GM13976 (cell line): Measurements from ENCODE around the gene MYZAP.

Experiments used
- DNase-seq: peaks from one replicate; pipeline ENCODE4 v3.0.0; 2012; ENCODE audit warnings: low spot score
- CTCF ChIP-seq: IDR thresholded peaks from 2 replicates; pipeline ENCODE4 v1.5.1; 2012; ENCODE audit warnings: borderline replicate concordance, mild to moderate bottlenecking; ENCODE audit not compliant: insufficient read depth; ENCODE audit errors: extremely low read depth, missing control alignments, control extremely low read depth
- in situ Hi-C: fragments of 300-500 bp; cut with MboI; formaldehyde crosslinking; loops from one replicate; pipeline ENCODE4 v1.12.0; 2022; ENCODE audit warnings: low sequenced_read_pairs, mixed read lengths, inconsistent platforms; ENCODE audit not compliant: unreplicated experiment

The MYZAP gene

GRCh38 chr15:57554063-57554811 is 37.5 kb upstream of the MYZAP start:
- no peak for TF ChIP-seq CTCF
- in situ Hi-C loops: loop anchor here (25.0 kb wide), 1 partner anchor 308 kb away; no protein-coding TSS in a partner anchor
- no peak for DNase-seq

GRCh38 chr15:57554812-57555179 is 36.9 kb upstream of the MYZAP start:
- TF ChIP-seq CTCF: no peak
- in situ Hi-C loops: loop anchor here (25.0 kb wide), 1 partner anchor 308 kb away; no protein-coding TSS in a partner anchor
- no peak for DNase-seq

GRCh38 chr15:57555270-57555669 is 36.4 kb upstream of the MYZAP start:
- in situ Hi-C loops: loop anchor here (25.0 kb wide), 1 partner anchor 307 kb away; no protein-coding TSS in a partner anchor
- DNase-seq: no peak
- TF ChIP-seq CTCF: no peak

- in situ Hi-C loops: loop anchor here (25.0 kb wide), 1 partner anchor 306 kb away; no protein-coding TSS in a partner anchor
- TF ChIP-seq CTCF: no peak
- no peak for DNase-seq
Measured at GRCh38 chr15:57556040-57556439, 35.7 kb upstream of the MYZAP start.

- in situ Hi-C loops: loop anchor here (25.0 kb wide), 1 partner anchor 305 kb away; no protein-coding TSS in a partner anchor
- no peak for DNase-seq
- TF ChIP-seq CTCF: no peak
Measured at GRCh38 chr15:57557267-57557666, 34.4 kb upstream of the MYZAP start.

GRCh38 chr15:57557810-57558209 is 33.9 kb upstream of the MYZAP start:
- in situ Hi-C loops: loop anchor here (25.0 kb wide), 1 partner anchor 304 kb away; no protein-coding TSS in a partner anchor
- TF ChIP-seq CTCF: no peak
- no peak for DNase-seq
